Measurements from ENCODE around the gene PRICKLE1.

PRICKLE1 gene

DNA sequence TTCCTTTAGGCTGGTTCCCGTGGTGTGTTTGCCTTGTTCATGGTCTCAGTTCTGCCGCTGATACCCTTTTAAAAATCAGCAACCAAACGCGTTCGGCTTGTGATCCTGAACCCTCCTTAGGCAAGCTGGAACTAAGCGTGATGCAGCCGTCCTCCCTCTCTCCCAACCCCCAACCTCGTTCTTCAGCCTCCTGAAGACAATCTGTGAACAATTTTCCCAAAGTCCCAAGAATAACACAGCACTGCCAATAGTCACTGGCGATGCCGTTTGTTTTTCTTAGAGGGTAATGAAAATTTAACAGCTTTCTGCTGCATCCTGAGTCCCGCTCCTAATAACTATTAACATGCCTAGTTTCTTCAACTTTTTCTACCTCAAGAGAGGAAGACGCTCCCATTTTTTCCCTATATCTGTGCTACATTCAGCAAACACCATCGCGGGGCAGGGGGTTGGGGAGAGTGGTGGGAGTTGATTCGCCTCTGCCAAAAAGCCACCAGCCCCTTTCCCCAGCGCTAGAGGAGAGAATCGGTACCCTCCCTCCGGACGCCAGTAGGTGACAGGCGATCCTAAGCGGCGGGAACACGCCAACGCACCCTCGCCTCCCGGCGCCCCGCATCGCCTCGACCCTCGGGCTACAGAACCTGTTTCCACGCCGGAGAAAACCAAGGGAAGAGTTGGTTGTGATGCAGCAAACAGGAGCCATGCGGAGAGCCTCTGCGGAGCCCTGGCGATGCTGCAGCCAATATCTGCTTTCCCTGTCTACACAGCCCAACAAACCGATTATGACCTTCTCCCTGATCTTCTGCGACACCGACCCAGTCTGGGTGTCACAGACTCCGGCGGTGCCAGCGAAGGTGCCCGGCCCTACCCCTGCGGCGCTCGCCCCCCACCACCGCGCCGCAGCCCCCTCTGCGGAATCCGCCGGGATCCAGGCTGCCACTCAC, 752 bp downstream of the PRICKLE1 start:
- WGBS = 4% methylated on average over 49 of the region's 52 CpGs
- no peak overlapping the region for H3K27ac ChIP-seq (ENCODE audit: low read depth, low read length)
- H3K4me3 ChIP-seq (ENCODE audit: low read length) = peak overlapping the region; percentile 79
- H3K36me3 ChIP-seq (ENCODE audit: insufficient read depth, low read length) = no peaks in the 10 kb centered on the region
- H3K4me1 ChIP-seq (ENCODE audit: insufficient read depth, low read length) = peaks cover 11% of the 10 kb centered on the region; the same call in 1 of the 2 replicates
- peaks cover 50% of the 10 kb centered on the region for H3K27me3 ChIP-seq (ENCODE audit: insufficient read depth, low read length)
- H3K9ac ChIP-seq (ENCODE audit: low read depth, low read length) = peak overlapping the region; percentile 71
- no peaks in the 10 kb centered on the region for H3K9me3 ChIP-seq (ENCODE audit: insufficient read depth, low read depth, low read length)

DNA sequence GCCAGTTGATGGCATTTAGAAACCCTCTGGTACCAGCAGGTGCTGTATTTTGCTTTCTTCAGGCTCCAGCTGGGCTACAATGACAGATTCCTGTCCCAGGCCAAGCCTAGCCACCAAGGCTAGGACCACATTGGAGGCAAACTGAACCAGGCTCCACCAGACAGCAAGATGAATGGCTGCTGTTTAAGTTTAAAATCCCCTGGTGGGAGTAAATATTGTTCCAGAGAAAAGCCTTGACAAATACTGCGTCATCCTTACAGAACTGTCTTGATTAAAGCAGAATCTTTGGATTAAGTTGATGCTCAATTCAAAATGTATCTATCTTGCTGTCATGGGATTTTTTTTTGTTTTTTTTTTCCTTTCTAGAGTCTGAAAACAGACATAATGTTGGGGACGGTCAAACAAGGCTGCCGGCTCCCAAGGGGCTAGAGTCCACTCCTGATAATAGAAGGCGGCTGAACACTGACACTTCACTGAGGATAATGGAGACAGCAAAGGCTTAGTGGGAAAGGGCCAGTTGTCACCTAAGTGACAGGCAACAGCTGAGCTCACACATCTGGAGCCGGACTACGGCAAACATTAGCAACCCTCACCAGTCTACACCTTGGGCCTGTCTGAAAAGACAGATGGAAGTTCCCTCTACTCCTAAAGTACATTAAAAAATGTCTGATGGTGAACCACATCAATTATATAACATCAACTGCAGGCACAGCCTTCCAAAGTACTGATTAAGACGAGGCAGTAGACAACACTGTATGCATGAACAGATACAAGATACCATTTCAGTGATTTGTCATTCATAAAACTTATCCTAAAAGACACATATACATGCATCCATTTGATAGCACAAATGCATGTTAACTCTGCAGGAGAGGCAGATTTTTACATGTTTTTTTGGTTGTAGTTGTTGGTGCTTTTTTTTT, 1.7 kb downstream of the PRICKLE1 start:
- Histone ChIP-seq H3K9me3 (ENCODE audit: insufficient read depth, low read depth, low read length) (no peaks in the 10 kb centered on the region), H3K4me3 (ENCODE audit: low read length) (peak overlapping the region; percentile 79), H3K36me3 (ENCODE audit: insufficient read depth, low read length) (no peaks in the 10 kb centered on the region), H3K4me1 (ENCODE audit: insufficient read depth, low read length) (peaks cover 11% of the 10 kb centered on the region; the same call in 1 of the 2 replicates), H3K27me3 (ENCODE audit: insufficient read depth, low read length) (peaks cover 50% of the 10 kb centered on the region), H3K9ac (ENCODE audit: low read depth, low read length) (no peak overlapping the region), H3K27ac (ENCODE audit: low read depth, low read length) (no peak overlapping the region)
- 80% methylated on average over 7 of the region's 7 CpGs for WGBS

DNA sequence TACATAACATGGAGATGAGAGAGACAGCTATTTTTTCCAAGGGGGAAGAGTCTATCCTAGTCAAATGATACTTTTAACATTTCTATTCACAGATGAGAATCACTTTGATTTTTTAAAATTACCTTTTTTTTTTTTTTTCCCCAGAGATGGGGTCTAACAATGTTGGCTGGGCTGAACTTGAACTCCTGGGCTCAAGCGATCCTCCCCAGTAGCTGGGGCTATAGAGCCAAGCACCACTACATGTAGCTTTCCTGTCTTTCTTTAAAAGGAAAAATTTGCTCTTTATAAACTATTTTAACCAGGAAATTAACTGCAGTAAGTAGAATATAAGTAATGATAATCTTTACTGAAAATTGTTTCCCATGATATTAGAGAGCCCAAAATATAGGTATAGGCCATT, 3.3 kb downstream of the PRICKLE1 start:
- Histone ChIP-seq H3K4me3 (ENCODE audit: low read length) (no peak overlapping the region), H3K9ac (ENCODE audit: low read depth, low read length) (no peak overlapping the region)
- WGBS = 82% methylated on average over 1 of the region's 1 CpG

DNA sequence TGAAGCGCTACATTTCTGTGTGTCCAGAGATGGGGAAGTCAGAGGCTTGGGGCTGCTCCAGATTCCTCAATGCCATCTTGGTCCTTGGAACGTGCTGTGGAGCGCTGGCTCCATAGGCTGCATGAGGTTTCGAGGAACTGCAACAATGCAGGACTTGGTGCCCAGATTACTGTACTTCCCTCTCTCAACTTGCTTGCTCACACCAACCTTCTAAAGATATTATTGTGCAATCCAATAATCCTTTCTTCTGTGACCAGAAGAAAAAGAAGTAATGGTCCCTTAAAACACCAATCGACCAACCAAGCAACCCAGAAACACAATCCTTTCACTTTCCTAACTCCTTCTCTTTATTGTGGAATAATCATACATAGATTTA, 3.7 kb downstream of the PRICKLE1 start:
- Histone ChIP-seq H3K27me3 (ENCODE audit: insufficient read depth, low read length) (peaks cover 39% of the 10 kb centered on the region), H3K36me3 (ENCODE audit: insufficient read depth, low read length) (no peaks in the 10 kb centered on the region), H3K4me3 (ENCODE audit: low read length) (no peak overlapping the region), H3K4me1 (ENCODE audit: insufficient read depth, low read length) (peaks cover 11% of the 10 kb centered on the region; the same call in 1 of the 2 replicates), H3K27ac (ENCODE audit: low read depth, low read length) (no peak overlapping the region), H3K9me3 (ENCODE audit: insufficient read depth, low read depth, low read length) (no peaks in the 10 kb centered on the region), H3K9ac (ENCODE audit: low read depth, low read length) (no peak overlapping the region)
- 91% methylated on average over 5 of the region's 5 CpGs for WGBS

More for the DNA sequence above, 3.3 kb downstream of the PRICKLE1 start:
- Histone ChIP-seq H3K27ac (ENCODE audit: low read depth, low read length) (no peak overlapping the region), H3K27me3 (ENCODE audit: insufficient read depth, low read length) (peaks cover 43% of the 10 kb centered on the region), H3K9me3 (ENCODE audit: insufficient read depth, low read depth, low read length) (no peaks in the 10 kb centered on the region), H3K36me3 (ENCODE audit: insufficient read depth, low read length) (no peaks in the 10 kb centered on the region), H3K4me1 (ENCODE audit: insufficient read depth, low read length) (peaks cover 11% of the 10 kb centered on the region; the same call in 1 of the 2 replicates)

DNA sequence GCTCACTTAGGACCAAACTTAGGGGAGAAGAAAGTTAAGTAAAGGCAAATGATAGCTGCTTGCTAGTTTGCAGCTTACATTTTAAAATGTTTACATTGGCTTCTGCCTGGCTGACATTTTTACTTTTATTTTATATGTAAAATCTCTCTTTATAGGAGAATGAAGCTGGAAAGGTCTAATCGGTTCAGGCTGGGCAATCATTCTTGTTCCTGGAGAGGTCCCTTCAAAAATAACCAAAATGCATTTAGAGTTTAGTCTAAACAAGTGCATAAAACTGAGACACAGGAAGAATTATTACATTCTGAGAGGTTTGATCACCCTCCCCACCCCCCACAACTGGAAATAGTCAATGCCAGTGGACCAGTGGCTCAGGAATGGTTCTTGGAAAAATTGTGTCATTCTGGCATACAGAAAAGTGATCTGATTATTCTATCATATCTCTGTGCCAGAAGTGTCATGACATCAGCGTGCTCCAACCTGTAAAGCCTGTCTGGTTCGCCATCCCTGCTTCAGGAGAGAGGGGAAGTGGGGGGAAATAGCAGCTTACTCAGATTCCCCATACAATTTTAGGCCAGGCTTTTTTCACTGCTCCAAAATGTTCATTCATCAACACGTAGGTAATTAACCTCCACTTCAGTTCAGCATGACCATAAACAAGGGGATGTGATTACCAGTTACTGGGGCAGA, 4.2 kb downstream of the PRICKLE1 start:
- no peak overlapping the region for H3K9ac ChIP-seq (ENCODE audit: low read depth, low read length)
- H3K9me3 ChIP-seq (ENCODE audit: insufficient read depth, low read depth, low read length) = no peaks in the 10 kb centered on the region
- 98% methylated on average over 3 of the region's 4 CpGs for WGBS
- no peak overlapping the region for H3K27ac ChIP-seq (ENCODE audit: low read depth, low read length)
- H3K36me3 ChIP-seq (ENCODE audit: insufficient read depth, low read length) = no peaks in the 10 kb centered on the region
- peaks cover 11% of the 10 kb centered on the region; the same call in 1 of the 2 replicates for H3K4me1 ChIP-seq (ENCODE audit: insufficient read depth, low read length)
- H3K4me3 ChIP-seq (ENCODE audit: low read length) = no peak overlapping the region
- H3K27me3 ChIP-seq (ENCODE audit: insufficient read depth, low read length) = peaks cover 34% of the 10 kb centered on the region

DNA sequence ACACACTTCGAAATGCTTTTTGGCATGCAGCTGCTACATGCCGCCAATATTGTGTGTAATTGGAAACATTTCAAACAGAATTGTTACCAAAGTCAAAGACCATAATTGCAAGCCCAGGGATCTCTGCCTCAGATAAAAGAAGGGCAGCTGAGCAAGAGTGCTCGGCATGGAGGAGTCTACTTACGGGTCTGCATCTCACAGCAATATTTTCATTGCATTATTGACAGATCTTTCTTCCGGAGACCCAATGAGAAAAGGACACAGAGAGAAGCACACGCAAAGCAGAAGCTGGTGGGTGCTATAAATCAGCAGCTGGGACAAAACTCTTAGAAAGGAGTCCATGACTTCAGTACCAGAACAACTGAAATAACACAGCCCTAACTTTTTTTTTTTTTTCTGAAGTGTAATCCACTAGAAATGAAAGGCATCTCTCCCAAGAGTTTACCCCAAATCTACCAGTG, 4.9 kb downstream of the PRICKLE1 start:
- Histone ChIP-seq H3K9ac (ENCODE audit: low read depth, low read length) (no peak overlapping the region), H3K27me3 (ENCODE audit: insufficient read depth, low read length) (peaks cover 28% of the 10 kb centered on the region), H3K4me3 (ENCODE audit: low read length) (no peak overlapping the region), H3K4me1 (ENCODE audit: insufficient read depth, low read length) (peaks cover 11% of the 10 kb centered on the region; the same call in 1 of the 2 replicates), H3K27ac (ENCODE audit: low read depth, low read length) (no peak overlapping the region), H3K9me3 (ENCODE audit: insufficient read depth, low read depth, low read length) (no peaks in the 10 kb centered on the region), H3K36me3 (ENCODE audit: insufficient read depth, low read length) (no peaks in the 10 kb centered on the region)
- 94% methylated on average over 6 of the region's 6 CpGs for WGBS

DNA sequence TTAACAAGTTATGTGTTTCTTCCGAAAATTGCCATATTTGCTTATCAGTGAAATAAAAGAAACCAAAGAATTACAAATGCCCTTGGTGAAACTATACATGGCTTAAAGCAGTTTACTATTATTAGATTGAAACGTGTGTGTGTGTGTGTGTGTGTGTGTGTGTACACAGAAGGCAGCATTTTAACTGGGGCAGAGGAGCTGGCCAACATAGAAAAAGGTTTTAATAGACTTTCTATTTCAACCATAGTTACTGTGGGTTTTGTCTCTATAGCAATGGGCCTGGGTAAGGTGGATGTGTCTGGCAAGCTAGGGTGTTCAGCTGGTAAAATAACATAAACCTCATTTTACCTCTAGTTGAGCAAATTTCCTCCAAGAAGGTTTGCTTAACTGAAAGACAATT, 6.5 kb downstream of the PRICKLE1 start:
- Histone ChIP-seq H3K27me3 (ENCODE audit: insufficient read depth, low read length) (peaks cover 13% of the 10 kb centered on the region), H3K36me3 (ENCODE audit: insufficient read depth, low read length) (no peaks in the 10 kb centered on the region), H3K9ac (ENCODE audit: low read depth, low read length) (no peak overlapping the region), H3K4me3 (ENCODE audit: low read length) (no peak overlapping the region), H3K4me1 (ENCODE audit: insufficient read depth, low read length) (peaks cover 4% of the 10 kb centered on the region; the same call in 1 of the 2 replicates), H3K27ac (ENCODE audit: low read depth, low read length) (no peak overlapping the region), H3K9me3 (ENCODE audit: insufficient read depth, low read depth, low read length) (no peaks in the 10 kb centered on the region)
- WGBS = 100% methylated on average over 2 of the region's 2 CpGs

DNA sequence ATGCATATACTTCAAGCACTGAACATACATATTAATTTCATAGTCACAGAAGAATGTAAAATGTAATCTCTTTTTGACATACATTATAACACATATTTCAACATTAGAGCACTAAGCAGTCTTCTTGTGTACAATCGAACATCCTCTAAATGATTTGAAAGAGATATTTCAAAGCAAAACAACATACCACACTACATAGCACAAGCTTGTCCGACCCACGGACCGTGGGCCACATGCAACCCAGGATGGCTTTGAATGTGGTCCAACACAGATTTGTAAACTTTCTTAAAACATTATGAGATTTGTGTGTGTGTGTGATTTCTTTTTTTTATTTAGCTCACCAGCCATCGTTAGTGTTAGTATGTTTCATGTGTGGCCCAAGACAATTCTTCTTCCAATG, 7.0 kb downstream of the PRICKLE1 start:
- no peak overlapping the region for H3K9ac ChIP-seq (ENCODE audit: low read depth, low read length)
- H3K27ac ChIP-seq (ENCODE audit: low read depth, low read length) = no peak overlapping the region
- H3K4me3 ChIP-seq (ENCODE audit: low read length) = no peak overlapping the region
- H3K27me3 ChIP-seq (ENCODE audit: insufficient read depth, low read length) = peaks cover 8% of the 10 kb centered on the region
- H3K36me3 ChIP-seq (ENCODE audit: insufficient read depth, low read length) = no peaks in the 10 kb centered on the region
- no peaks in the 10 kb centered on the region for H3K9me3 ChIP-seq (ENCODE audit: insufficient read depth, low read depth, low read length)
- 95% methylated on average over 5 of the region's 5 CpGs for WGBS
- H3K4me1 ChIP-seq (ENCODE audit: insufficient read depth, low read length) = peaks cover 4% of the 10 kb centered on the region; the same call in 1 of the 2 replicates

DNA sequence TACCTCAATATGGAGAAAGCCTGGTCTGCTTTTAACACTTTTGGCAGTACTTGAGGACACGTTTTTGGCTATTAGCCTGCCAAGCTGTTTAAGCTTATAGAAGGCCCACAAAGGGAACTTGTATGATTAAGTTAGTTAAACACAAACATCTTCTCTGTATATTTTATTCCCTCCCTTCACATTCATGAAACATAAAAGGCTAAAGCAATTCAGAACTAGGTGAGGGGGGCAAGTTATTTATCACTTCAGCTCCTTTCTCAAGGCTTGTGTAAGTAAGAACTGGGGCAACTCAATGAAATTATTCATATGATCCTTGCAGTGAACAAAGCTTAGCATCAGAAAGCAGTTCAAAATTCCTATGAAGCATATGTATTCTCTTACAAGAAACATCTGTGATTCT, 7.5 kb downstream of the PRICKLE1 start:
- H3K36me3 ChIP-seq (ENCODE audit: insufficient read depth, low read length) = no peaks in the 10 kb centered on the region
- no peaks in the 10 kb centered on the region; the same call in 1 of the 2 replicates for H3K4me1 ChIP-seq (ENCODE audit: insufficient read depth, low read length)
- no peak overlapping the region for H3K9ac ChIP-seq (ENCODE audit: low read depth, low read length)
- H3K9me3 ChIP-seq (ENCODE audit: insufficient read depth, low read depth, low read length) = no peaks in the 10 kb centered on the region
- no peak overlapping the region for H3K27ac ChIP-seq (ENCODE audit: low read depth, low read length)
- WGBS = 88% methylated on average over 1 of the region's 1 CpG
- peaks cover 3% of the 10 kb centered on the region for H3K27me3 ChIP-seq (ENCODE audit: insufficient read depth, low read length)
- no peak overlapping the region for H3K4me3 ChIP-seq (ENCODE audit: low read length)

DNA sequence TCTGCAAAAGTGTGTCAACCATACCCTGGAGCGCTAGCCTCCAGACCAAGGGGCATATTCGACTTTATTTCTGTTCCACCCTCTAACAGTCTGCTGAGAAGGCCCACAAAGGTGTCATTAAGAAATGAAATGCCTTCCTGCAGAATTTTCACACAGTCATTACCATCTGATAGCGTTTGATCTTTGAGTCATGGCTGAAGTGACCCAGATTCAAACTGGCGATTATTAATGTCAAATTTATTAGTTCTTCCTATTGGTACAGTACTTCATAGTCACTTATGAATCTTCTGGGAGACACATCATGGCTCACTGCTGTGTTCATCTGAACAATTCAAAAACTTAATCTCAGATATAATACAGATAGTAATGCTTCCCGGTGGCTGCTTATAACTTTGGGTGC, 13.2 kb downstream of the PRICKLE1 start:
- 68% methylated on average over 5 of the region's 5 CpGs for WGBS
- Histone ChIP-seq H3K36me3 (ENCODE audit: insufficient read depth, low read length) (no peaks in the 10 kb centered on the region), H3K4me3 (ENCODE audit: low read length) (no peak overlapping the region), H3K27ac (ENCODE audit: low read depth, low read length) (no peak overlapping the region), H3K9me3 (ENCODE audit: insufficient read depth, low read depth, low read length) (no peaks in the 10 kb centered on the region), H3K27me3 (ENCODE audit: insufficient read depth, low read length) (no peaks in the 10 kb centered on the region), H3K4me1 (ENCODE audit: insufficient read depth, low read length) (peaks cover 12% of the 10 kb centered on the region), H3K9ac (ENCODE audit: low read depth, low read length) (no peak overlapping the region)

All from HUES64 (cell line).